Measurements from ENCODE around the gene CERT1.

GRCh38 chr5:75511435-75512382 is at the start of gene CERT1, which contains the start of gene POLK:
- TF ChIP-seq EZH2 (IDR thresholded peaks at IDR 0.05; ENCODE audit: low read depth): no peak
- TF ChIP-seq, protein P1, sequence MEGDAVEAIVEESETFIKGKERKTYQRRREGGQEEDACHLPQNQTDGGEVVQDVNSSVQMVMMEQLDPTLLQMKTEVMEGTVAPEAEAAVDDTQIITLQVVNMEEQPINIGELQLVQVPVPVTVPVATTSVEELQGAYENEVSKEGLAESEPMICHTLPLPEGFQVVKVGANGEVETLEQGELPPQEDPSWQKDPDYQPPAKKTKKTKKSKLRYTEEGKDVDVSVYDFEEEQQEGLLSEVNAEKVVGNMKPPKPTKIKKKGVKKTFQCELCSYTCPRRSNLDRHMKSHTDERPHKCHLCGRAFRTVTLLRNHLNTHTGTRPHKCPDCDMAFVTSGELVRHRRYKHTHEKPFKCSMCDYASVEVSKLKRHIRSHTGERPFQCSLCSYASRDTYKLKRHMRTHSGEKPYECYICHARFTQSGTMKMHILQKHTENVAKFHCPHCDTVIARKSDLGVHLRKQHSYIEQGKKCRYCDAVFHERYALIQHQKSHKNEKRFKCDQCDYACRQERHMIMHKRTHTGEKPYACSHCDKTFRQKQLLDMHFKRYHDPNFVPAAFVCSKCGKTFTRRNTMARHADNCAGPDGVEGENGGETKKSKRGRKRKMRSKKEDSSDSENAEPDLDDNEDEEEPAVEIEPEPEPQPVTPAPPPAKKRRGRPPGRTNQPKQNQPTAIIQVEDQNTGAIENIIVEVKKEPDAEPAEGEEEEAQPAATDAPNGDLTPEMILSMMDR (conservative IDR thresholded peaks at IDR 0.05): no peak

All from PC-9 (cell line).